ENCODE results near the gene RAB24. TPM values are rescaled to one million over a fixed set of nuclear protein-coding genes. Genes with fewer than 3 reads are reported as not detected.

The RAB24 gene
- total RNA-seq, 3 donors from 2014 or later (not counting 1 experiment from before 2014, with no cell fraction given): 42.5 to 55.4 (median 49.5) TPM

DNA sequence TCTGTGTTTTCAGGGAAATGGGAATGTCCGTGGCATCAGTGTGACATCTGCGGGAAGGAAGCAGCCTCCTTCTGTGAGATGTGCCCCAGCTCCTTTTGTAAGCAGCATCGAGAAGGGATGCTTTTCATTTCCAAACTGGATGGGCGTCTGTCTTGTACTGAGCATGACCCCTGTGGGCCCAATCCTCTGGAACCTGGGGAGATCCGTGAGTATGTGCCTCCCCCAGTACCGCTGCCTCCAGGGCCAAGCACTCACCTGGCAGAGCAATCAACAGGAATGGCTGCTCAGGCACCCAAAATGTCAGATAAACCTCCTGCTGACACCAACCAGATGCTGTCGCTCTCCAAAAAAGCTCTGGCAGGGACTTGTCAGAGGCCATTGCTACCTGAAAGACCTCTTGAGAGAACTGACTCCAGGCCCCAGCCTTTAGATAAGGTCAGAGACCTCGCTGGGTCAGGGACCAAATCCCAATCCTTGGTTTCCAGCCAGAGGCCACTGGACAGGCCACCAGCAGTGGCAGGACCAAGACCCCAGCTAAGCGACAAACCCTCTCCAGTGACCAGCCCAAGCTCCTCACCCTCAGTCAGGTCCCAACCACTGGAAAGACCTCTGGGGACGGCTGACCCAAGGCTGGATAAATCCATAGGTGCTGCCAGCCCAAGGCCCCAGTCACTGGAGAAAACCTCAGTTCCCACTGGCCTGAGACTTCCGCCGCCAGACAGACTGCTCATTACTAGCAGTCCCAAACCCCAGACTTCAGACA, 9.5 kb downstream of the RAB24 start:
- Histone ChIP-seq H3K27me3 (ENCODE audit: control insufficient read depth, insufficient read depth, low read length) (no peaks in the 10 kb centered on the region), H3K4me1 (ENCODE audit: control insufficient read depth, insufficient read depth, low read length) (peaks cover 33% of the 10 kb centered on the region), H3K4me3 (ENCODE audit: low read length) (no peak overlapping the region), H3K36me3 (ENCODE audit: control insufficient read depth, insufficient read depth, low read length) (peaks cover 50% of the 10 kb centered on the region), H3K9me3 (ENCODE audit: control insufficient read depth, insufficient read depth, low read length) (no peaks in the 10 kb centered on the region), H3K27ac (ENCODE audit: low read length) (no peak overlapping the region)
- no peaks in the 10 kb centered on the region for H3K27me3 Mint-ChIP-seq (ENCODE audit: low read depth in 2 of 2)
- DNase-seq (no peak), ATAC-seq (no peak)
- no peaks in the 10 kb centered on the region for H3K9me3 Mint-ChIP-seq
- intact Hi-C loops (cut with micrococcal nuclease): no loop called here
- H3K4me3 Mint-ChIP-seq: no peak overlapping the region
- H3K36me3 Mint-ChIP-seq: peaks cover 10% of the 10 kb centered on the region
- no peak overlapping the region for H3K27ac Mint-ChIP-seq
- 94% methylated on average over 12 of the region's 12 CpGs for WGBS (ENCODE audit: insufficient coverage)
- TF ChIP-seq, protein P1, sequence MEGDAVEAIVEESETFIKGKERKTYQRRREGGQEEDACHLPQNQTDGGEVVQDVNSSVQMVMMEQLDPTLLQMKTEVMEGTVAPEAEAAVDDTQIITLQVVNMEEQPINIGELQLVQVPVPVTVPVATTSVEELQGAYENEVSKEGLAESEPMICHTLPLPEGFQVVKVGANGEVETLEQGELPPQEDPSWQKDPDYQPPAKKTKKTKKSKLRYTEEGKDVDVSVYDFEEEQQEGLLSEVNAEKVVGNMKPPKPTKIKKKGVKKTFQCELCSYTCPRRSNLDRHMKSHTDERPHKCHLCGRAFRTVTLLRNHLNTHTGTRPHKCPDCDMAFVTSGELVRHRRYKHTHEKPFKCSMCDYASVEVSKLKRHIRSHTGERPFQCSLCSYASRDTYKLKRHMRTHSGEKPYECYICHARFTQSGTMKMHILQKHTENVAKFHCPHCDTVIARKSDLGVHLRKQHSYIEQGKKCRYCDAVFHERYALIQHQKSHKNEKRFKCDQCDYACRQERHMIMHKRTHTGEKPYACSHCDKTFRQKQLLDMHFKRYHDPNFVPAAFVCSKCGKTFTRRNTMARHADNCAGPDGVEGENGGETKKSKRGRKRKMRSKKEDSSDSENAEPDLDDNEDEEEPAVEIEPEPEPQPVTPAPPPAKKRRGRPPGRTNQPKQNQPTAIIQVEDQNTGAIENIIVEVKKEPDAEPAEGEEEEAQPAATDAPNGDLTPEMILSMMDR (IDR thresholded peaks at IDR 0.05): no peak
- peaks cover 23 to 30% of the 10 kb centered on the region in 2 donors for H3K4me1 Mint-ChIP-seq

GRCh38 chr5:177291735-177292134, 11.8 kb downstream of the RAB24 start:
- H3K27me3 Mint-ChIP-seq (ENCODE audit: low read depth in 2 of 2): no peaks in the 10 kb centered on the region
- H3K27ac ChIP-seq (ENCODE audit: low read length): no peak overlapping the region
- peaks cover 68% of the 10 kb centered on the region for H3K36me3 ChIP-seq (ENCODE audit: control insufficient read depth, insufficient read depth, low read length)
- TF ChIP-seq, protein P1 (IDR thresholded peaks at IDR 0.05): no peak
- H3K27ac Mint-ChIP-seq: no peak overlapping the region
- intact Hi-C loops (cut with micrococcal nuclease): no loop called here
- no peak overlapping the region for H3K4me3 ChIP-seq (ENCODE audit: low read length)
- DNase-seq (no peak), ATAC-seq (no peak)
- WGBS (ENCODE audit: insufficient coverage): 99% methylated on average over 6 of the region's 7 CpGs
- no peaks in the 10 kb centered on the region for H3K27me3 ChIP-seq (ENCODE audit: control insufficient read depth, insufficient read depth, low read length)
- no peaks in the 10 kb centered on the region for H3K9me3 ChIP-seq (ENCODE audit: control insufficient read depth, insufficient read depth, low read length)
- H3K4me1 Mint-ChIP-seq: peaks cover 16 to 19% of the 10 kb centered on the region in 2 donors
- H3K36me3 Mint-ChIP-seq: peaks cover 10% of the 10 kb centered on the region
- H3K4me1 ChIP-seq (ENCODE audit: control insufficient read depth, insufficient read depth, low read length): peaks cover 16% of the 10 kb centered on the region
- no peaks in the 10 kb centered on the region for H3K9me3 Mint-ChIP-seq
- H3K4me3 Mint-ChIP-seq: no peak overlapping the region

GRCh38 chr5:177290816-177291596, 12.5 kb downstream of the RAB24 start:
- TF ChIP-seq, protein P1 (IDR thresholded peaks at IDR 0.05): no peak
- intact Hi-C loops (cut with micrococcal nuclease): no loop called here
- Histone ChIP-seq H3K9me3 (ENCODE audit: control insufficient read depth, insufficient read depth, low read length) (no peaks in the 10 kb centered on the region), H3K36me3 (ENCODE audit: control insufficient read depth, insufficient read depth, low read length) (peaks cover 75% of the 10 kb centered on the region), H3K27me3 (ENCODE audit: control insufficient read depth, insufficient read depth, low read length) (no peaks in the 10 kb centered on the region), H3K4me3 (ENCODE audit: low read length) (no peak overlapping the region), H3K27ac (ENCODE audit: low read length) (no peak overlapping the region), H3K4me1 (ENCODE audit: control insufficient read depth, insufficient read depth, low read length) (peaks cover 9% of the 10 kb centered on the region)
- no peak for ATAC-seq
- Mint-ChIP-seq H3K27ac (no peak overlapping the region), H3K4me3 (no peak overlapping the region), H3K36me3 (peaks cover 10% of the 10 kb centered on the region), H3K9me3 (no peaks in the 10 kb centered on the region), H3K27me3 (ENCODE audit: low read depth in 2 of 2) (no peaks in the 10 kb centered on the region), H3K4me1 (peaks cover 8 to 12% of the 10 kb centered on the region in 2 donors)
- 77% methylated on average over 11 of the region's 12 CpGs for WGBS (ENCODE audit: insufficient coverage)
- DNase-seq: no peak

Data from natural killer cell (primary cell).